K562 (cell line): ENCODE results near the gene EPOP. TPM values are rescaled to one million over a fixed set of nuclear protein-coding genes. Genes with fewer than 3 reads are reported as not detected.
"Not testable (repeated sequence)": the region's sequence is repeated elsewhere in the genome, so short reads cannot be mapped to it uniquely, and the experiment has no call there.

Source experiments
- ATAC-seq: fragments of 200-7000 bp; cut with Tn5 transposase; 3 replicates; pipeline ENCODE4 v1.9.1; 2020; ENCODE audit warnings: moderate library complexity
- BruUV-seq: library from RNA; stranded (reverse); fragments of 400-500 nt; replicated peaks from 2 replicates; lab custom pipeline; 2021; lab: Mats Ljungman, UMichigan
- CTCF ChIA-PET: fragments of 300-600 bp; formaldehyde crosslinking; extraction: SDS; loops from one replicate; lab custom pipeline; 2021; ENCODE audit warnings: low intra/inter-chr PET ratio; lab: Yijun Ruan, JAX
- POLR2A ChIA-PET: fragments of 300-600, 350-650 bp; sonication (Branson Sonifier 250); formaldehyde crosslinking; extraction: SDS; loops from one replicate; lab custom pipeline; 2021; ENCODE audit warnings: antibody characterized with exemption, inconsistent platforms; lab: Yijun Ruan, JAX
- DNase-seq, 4 experiments: peaks; one replicate each; pipeline versions ENCODE4 v3.0.0 to v3.0.0-alpha.2; 2011 to 2018; ENCODE audit warnings: low spot score in 3 of 4, mixed read lengths in 3 of 4; ENCODE audit errors: extremely low read depth in 1 of 4
- FAIRE-seq: peaks from 2 replicates; lab custom pipeline; 2011; peaks lifted over from hg19 to GRCh38; lab: Jason Lieb, UNC
- H2AFZ ChIP-seq: 2 replicates; pipeline ENCODE4 v1.6.0; 2011; ENCODE audit warnings: low read depth, low read length, control low read depth, inconsistent platforms
- H3K27ac ChIP-seq: fragments of 200-600 bp; 3 replicates; pipeline ENCODE4 v1.8.0; 2011; ENCODE audit warnings: low read depth, mild to moderate bottlenecking, control low read depth, inconsistent platforms, low read length, moderate library complexity, mixed read lengths; ENCODE audit errors: extremely low read depth
- H3K27me3 ChIP-seq, 2 experiments: fragments of 300-600 bp in 1 of 2; 2 replicates in 1 of 2; 3 replicates in 1 of 2; pipeline versions ENCODE4 v1.6.0 to v1.8.0; 2011; ENCODE audit warnings: inconsistent platforms in 2 of 2, low read length in 2 of 2, mild to moderate bottlenecking in 1 of 2, mixed read lengths in 1 of 2, moderate library complexity in 1 of 2; ENCODE audit not compliant: control insufficient read depth in 2 of 2, insufficient read depth in 2 of 2
- H3K36me3 ChIP-seq: fragments of 300-600 bp; 3 replicates; pipeline ENCODE4 v1.8.0; 2011; ENCODE audit warnings: mild to moderate bottlenecking, low read length, inconsistent platforms; ENCODE audit not compliant: control insufficient read depth, insufficient read depth
- H3K4me1 ChIP-seq, 2 experiments: fragments of 200-600 bp in 1 of 2; replicated peaks in 1 of 2; 2 replicates in 1 of 2; 3 replicates in 1 of 2; pipeline versions ENCODE4 v1.5.1 to v1.8.0; 2011; ENCODE audit warnings: inconsistent platforms in 2 of 2, low read length in 2 of 2, mild to moderate bottlenecking in 1 of 2, mixed read lengths in 1 of 2, moderate library complexity in 1 of 2; ENCODE audit not compliant: control insufficient read depth in 2 of 2, insufficient read depth in 2 of 2
- H3K4me2 ChIP-seq: 2 replicates; pipeline ENCODE4 v1.6.1; 2011; ENCODE audit warnings: low read length, control low read depth, inconsistent platforms, mixed read lengths; ENCODE audit not compliant: insufficient read depth
- H3K4me3 ChIP-seq: fragments of 200-600 bp; sonication (generic), shearing (Covaris generic); 2 replicates; pipeline ENCODE4 v1.5.1; 2016; ENCODE audit warnings: control low read depth, inconsistent platforms
- H3K79me2 ChIP-seq: fragments of 200-600 bp; 3 replicates; pipeline ENCODE4 v1.8.0; 2011; ENCODE audit warnings: low read length, inconsistent platforms; ENCODE audit not compliant: control insufficient read depth, insufficient read depth
- H3K9ac ChIP-seq, 2 experiments: 2 replicates each; pipeline versions ENCODE4 v1.6.0 to v1.6.1; 2011; ENCODE audit warnings: low read depth in 2 of 2, low read length in 2 of 2, control low read depth in 1 of 2, inconsistent platforms in 1 of 2, mild to moderate bottlenecking in 1 of 2, mixed read lengths in 1 of 2; ENCODE audit not compliant: insufficient read depth in 1 of 2
- H3K9me1 ChIP-seq: one replicate; pipeline ENCODE4 v1.6.0; 2011; ENCODE audit warnings: inconsistent platforms, mild to moderate bottlenecking, low read length, moderate library complexity; ENCODE audit not compliant: control insufficient read depth, insufficient read depth
- H3K9me3 ChIP-seq: replicated peaks from 2 replicates; pipeline ENCODE4 v1.5.1; 2011; ENCODE audit warnings: low read depth, low read length, inconsistent platforms; ENCODE audit not compliant: control insufficient read depth, insufficient read depth
- H4K20me1 ChIP-seq: replicated peaks from 2 replicates; pipeline ENCODE4 v1.6.1; 2011; ENCODE audit warnings: low read length, inconsistent platforms, mixed read lengths; ENCODE audit not compliant: control insufficient read depth, insufficient read depth
- ATF7 ChIP-seq: fragments of 450-650 bp; IDR thresholded peaks from 2 replicates; pipeline ENCODE4 v1.7.1; 2014; ENCODE audit warnings: mild to moderate bottlenecking, moderate library complexity
- C11orf30 ChIP-seq: fragments of 450-650 bp; IDR thresholded peaks from 2 replicates; pipeline ENCODE4 v1.6.1; 2016; ENCODE audit warnings: low read depth, mild to moderate bottlenecking
- CEBPG ChIP-seq, 3 experiments: fragments of 200-800 bp in 1 of 3; sonication (Bioruptor generic) in 1 of 3; sonication (generic) in 1 of 3; formaldehyde crosslinking in 1 of 3; IDR thresholded peaks in 2 of 3; conservative IDR thresholded peaks in 1 of 3; 2 replicates each; pipeline versions ENCODE4 v1.6.1 to v1.8.0; 2016 to 2022; ENCODE audit warnings: missing compliant biosample characterization in 2 of 3, missing genetic modification characterization in 2 of 3, mild to moderate bottlenecking in 1 of 3, missing genetic modification reagents in 1 of 3
- ESRRB ChIP-seq: fragments of 250-450 bp; sonication (Bioruptor Pico); IDR thresholded peaks from 2 replicates; pipeline ENCODE4 v1.5.0; 2020; ENCODE audit warnings: mild to moderate bottlenecking, moderate library complexity, borderline replicate concordance
- HMG20B ChIP-seq: fragments of 250-450 bp; sonication (Bioruptor Pico); IDR thresholded peaks from 2 replicates; pipeline ENCODE4 v1.5.0; 2021; ENCODE audit warnings: mild to moderate bottlenecking
- SPI1 ChIP-seq: IDR thresholded peaks from 2 replicates; pipeline ENCODE4 v1.6.1; 2011; ENCODE audit warnings: low read depth, low read length, control low read depth, borderline replicate concordance
- SREBF2 ChIP-seq: sonication (generic); formaldehyde crosslinking; IDR thresholded peaks from 2 replicates; pipeline ENCODE4 v1.4.0; 2020; ENCODE audit warnings: mild to moderate bottlenecking, missing genetic modification reagents
- TRIM24 ChIP-seq, 2 experiments: fragments of 450-650 bp; IDR thresholded peaks; 2 replicates each; pipeline ENCODE4 v1.6.1; 2016
- ZNF609 ChIP-seq: sonication (generic); formaldehyde crosslinking; IDR thresholded peaks from 2 replicates; pipeline ENCODE4 v1.8.1; 2023; ENCODE audit warnings: missing genetic modification reagents, mild to moderate bottlenecking, borderline replicate concordance
- WGBS: fragments of 100-300 bp; shearing (Covaris generic); methylation state at CpG from one replicate; pipeline ENCODE4 v1.1.6; 2016; ENCODE audit warnings: low coverage, mixed read lengths; ENCODE audit not compliant: insufficient coverage; ENCODE audit errors: missing lambda C conversion rate; 5-methylcytosine and 5-hydroxymethylcytosine counted together
- in situ Hi-C: fragments of 300-500 bp; cut with MboI; formaldehyde crosslinking; loops from 4 replicates; pipeline ENCODE4 v1.15.0; 2018; ENCODE audit warnings: inconsistent platforms, mixed read lengths
- intact Hi-C: fragments of 100-400 bp; cut with micrococcal nuclease; formaldehyde crosslinking; loops from 2 replicates; pipeline ENCODE4 v1.14.2; 2022
- polyA plus RNA-seq, 8 experiments: library from polyadenylated mRNA; depleted of rRNA in 4 of 8; stranded (reverse) in 5 of 8; unstranded in 3 of 8; fragments of >200 nt; fragmentation: Nextera tagmentation in 2 of 8; fragmentation: Illumina TruSeq in 1 of 8; extraction: Ambion mirVana in 2 of 8; extraction: Trizol in 1 of 8; gene quantifications; 2 replicates each; pipeline versions ENCODE4 v1.2.1 to v1.2.3, GENCODE V29; 2011 to 2014; ENCODE audit warnings: inconsistent platforms in 1 of 8, missing spikeins in 1 of 8
- total RNA-seq, 7 experiments: library from RNA; depleted of rRNA in 6 of 7; stranded (reverse); fragments of >200 nt in 6 of 7; fragmentation: Illumina TruSeq in 2 of 7; extraction: Trizol in 2 of 7; gene quantifications; 2 replicates each; pipeline versions ENCODE4 v1.2.1 to v1.2.3, GENCODE V29; 2011 to 2021; ENCODE audit warnings: low replicate concordance in 1 of 7

The EPOP gene
- total and polyA plus RNA-seq, 9 of the 15 experiments (the other 6 are each of a cell fraction or from before 2014, with no cell fraction given): 0.41 to 10.6 (median 4.6) TPM

- TF ChIP-seq ZNF609 (CRISPR knock-in tag): no peak
- no peak for TF ChIP-seq SREBF2
- no peak for TF ChIP-seq ESRRB (CRISPR knock-in tag)
- TF ChIP-seq SPI1: no peak
- TF ChIP-seq HMG20B (CRISPR knock-in tag): no peak
Observed at GRCh38 chr17:38625482-38625881, 49.3 kb downstream of the EPOP start (continued).

- H3K36me3 ChIP-seq, FAIRE-seq, H3K27ac ChIP-seq, H3K4me2 ChIP-seq, H2AFZ ChIP-seq, H3K9me3 ChIP-seq, H4K20me1 ChIP-seq, ATAC-seq, intact Hi-C loops, DNase-seq, in situ Hi-C loops, H3K4me1 ChIP-seq, BruUV-seq, H3K9ac ChIP-seq, CTCF ChIA-PET, H3K9me1 ChIP-seq, H3K4me3 ChIP-seq, H3K79me2 ChIP-seq: not testable (repeated sequence)
- WGBS: 7% methylated on average over 13 of the region's 14 CpGs
- POLR2A ChIA-PET: interaction anchor here (1.4 kb wide), 1 partner anchor 29 kb away, joined by 3 read pairs; no protein-coding TSS in a partner anchor
- H3K27me3 ChIP-seq: peaks cover 17 to 30% of the 10 kb centered on the region in 2 experiments
- TF ChIP-seq CEBPG (CRISPR knock-in tag; IDR thresholded peaks at IDR 0.05): peak; percentile 43; the same call in 1 of the 2 replicates
- peak; percentile 90 to 95 for TF ChIP-seq CEBPG (tag; conservative IDR thresholded peaks at IDR 0.05 in 1 of 2, IDR thresholded peaks at IDR 0.05 in 1 of 2)
- peak; percentile 60 for TF ChIP-seq ATF7
- 0 out of 2 replicates have a peak, but pooled peaks have one; percentile 5 for TF ChIP-seq C11orf30
- peak; percentile 29 to 47; a peak in 1 of 4 replicates for TF ChIP-seq TRIM24 (IDR thresholded peaks at IDR 0.05)
Observed at GRCh38 chr17:38624782-38625355, 49.9 kb downstream of the EPOP start.
